Upper lobe of left lung (tissue), 6 donors: Measurements from ENCODE around the gene AP1AR. TPM values are rescaled to one million over a fixed set of nuclear protein-coding genes. Genes with fewer than 3 reads are reported as not detected.
"Not testable (repeated sequence)": the region's sequence is repeated elsewhere in the genome, so short reads cannot be mapped to it uniquely, and the experiment has no call there.

Experiments
- ATAC-seq, 2 donors: fragments of 200-7000 bp; cut with Tn5 transposase; one replicate each; pipeline ENCODE4 v1.9.1; 2022; ENCODE audit warnings: mild to moderate bottlenecking in 2 of 2, moderate library complexity in 2 of 2; ENCODE audit not compliant: low FRiP score in 2 of 2
- DNase-seq, 2 donors: peaks; one replicate each; pipeline ENCODE4 v3.0.0-alpha.2; 2019 to 2020
- H3K27ac ChIP-seq, 4 donors: fragments of 200-600 bp; sonication (generic); one replicate each; pipeline ENCODE4 v1.5.1; 2016 to 2019
- H3K27me3 ChIP-seq, 4 donors: fragments of 200-600 bp; sonication (generic); one replicate each; pipeline ENCODE4 v1.5.1; 2017 to 2019
- H3K36me3 ChIP-seq, 4 donors: fragments of 200-600 bp; sonication (generic); one replicate each; pipeline ENCODE4 v1.5.1; 2016 to 2019
- H3K4me1 ChIP-seq, 4 donors: fragments of 200-600 bp; sonication (generic); one replicate each; pipeline ENCODE4 v1.5.1; 2018 to 2019
- H3K4me3 ChIP-seq, 4 donors: fragments of 200-600 bp; sonication (generic); one replicate each; pipeline ENCODE4 v1.5.1; 2017 to 2019; ENCODE audit warnings: mild to moderate bottlenecking in 2 of 4, moderate library complexity in 1 of 4
- H3K9me3 ChIP-seq, 4 donors: fragments of 200-600 bp; sonication (generic); one replicate each; pipeline ENCODE4 v1.5.1; 2018 to 2019
- CTCF ChIP-seq, 6 experiments: fragments of 450-650 bp in 4 of 6; fragments of 200-600 bp in 2 of 6; sonication (generic) in 2 of 6; IDR thresholded peaks; one replicate each; pipeline ENCODE4 v1.5.1; 2016 to 2019; ENCODE audit warnings: antibody characterized with exemption in 6 of 6
- EP300 ChIP-seq, 4 donors: sonication (generic); formaldehyde crosslinking; IDR thresholded peaks; one replicate each; pipeline ENCODE4 v1.5.1; 2017; ENCODE audit warnings: antibody characterized with exemption in 4 of 4, control low read depth in 2 of 4
- POLR2A ChIP-seq, 4 donors: fragments of 450-650 bp; IDR thresholded peaks; one replicate each; pipeline ENCODE4 v1.5.1; 2016 to 2017; ENCODE audit warnings: antibody characterized with exemption in 4 of 4, mild to moderate bottlenecking in 2 of 4
- POLR2AphosphoS5 ChIP-seq, 2 donors: sonication (generic); formaldehyde crosslinking; IDR thresholded peaks; one replicate each; pipeline ENCODE4 v1.5.1; 2017; ENCODE audit warnings: antibody characterized with exemption in 2 of 2
- WGBS, 2 donors: methylation state at CpG; one replicate each; pipeline ENCODE4 v1.1.5; 2017 to 2018; 5-methylcytosine and 5-hydroxymethylcytosine counted together
- total RNA-seq, 6 donors: library from RNA; depleted of rRNA in 4 of 6; stranded (reverse); fragments of >200 nt in 4 of 6; gene quantifications; one replicate each; pipeline versions ENCODE4 v1.1.0 to v1.2.1, GENCODE V29; 2016 to 2021
- donor health status: DM: no; HTN: no; CAD: no; lungs with moderate emphysema.
- donor health status: DM: no; HTN: yes; CAD: no; lungs with severe emphysema.

The AP1AR gene
- total RNA-seq, 6 donors from 2014 or later: 21.9 to 25.1 (median 24.1) TPM

GRCh38 chr4:112299721-112300120, 68.1 kb downstream of the AP1AR start:
- DNase-seq: no peak
- TF ChIP-seq POLR2AphosphoS5 (IDR thresholded peaks at IDR 0.05): no peak
- TF ChIP-seq POLR2A (IDR thresholded peaks at IDR 0.05): no peak
- no peak for TF ChIP-seq CTCF (IDR thresholded peaks at IDR 0.05)
- no peak for TF ChIP-seq EP300 (IDR thresholded peaks at IDR 0.05)
- H3K4me1 ChIP-seq: peaks cover 9 to 25% (median 22%) of the 10 kb centered on the region in 4 donors
- no peak for ATAC-seq
- 75 to 82% methylated on average over 4 of the region's 4 CpGs for WGBS, 2 donors
- H3K36me3 ChIP-seq: peaks cover 0 to 7% (median 0%) of the 10 kb centered on the region in 4 donors
- H3K27me3 ChIP-seq: no peaks in the 10 kb centered on the region
- H3K9me3 ChIP-seq: no peaks in the 10 kb centered on the region
- H3K27ac ChIP-seq: no peak overlapping the region
- no peak overlapping the region for H3K4me3 ChIP-seq

DNA sequence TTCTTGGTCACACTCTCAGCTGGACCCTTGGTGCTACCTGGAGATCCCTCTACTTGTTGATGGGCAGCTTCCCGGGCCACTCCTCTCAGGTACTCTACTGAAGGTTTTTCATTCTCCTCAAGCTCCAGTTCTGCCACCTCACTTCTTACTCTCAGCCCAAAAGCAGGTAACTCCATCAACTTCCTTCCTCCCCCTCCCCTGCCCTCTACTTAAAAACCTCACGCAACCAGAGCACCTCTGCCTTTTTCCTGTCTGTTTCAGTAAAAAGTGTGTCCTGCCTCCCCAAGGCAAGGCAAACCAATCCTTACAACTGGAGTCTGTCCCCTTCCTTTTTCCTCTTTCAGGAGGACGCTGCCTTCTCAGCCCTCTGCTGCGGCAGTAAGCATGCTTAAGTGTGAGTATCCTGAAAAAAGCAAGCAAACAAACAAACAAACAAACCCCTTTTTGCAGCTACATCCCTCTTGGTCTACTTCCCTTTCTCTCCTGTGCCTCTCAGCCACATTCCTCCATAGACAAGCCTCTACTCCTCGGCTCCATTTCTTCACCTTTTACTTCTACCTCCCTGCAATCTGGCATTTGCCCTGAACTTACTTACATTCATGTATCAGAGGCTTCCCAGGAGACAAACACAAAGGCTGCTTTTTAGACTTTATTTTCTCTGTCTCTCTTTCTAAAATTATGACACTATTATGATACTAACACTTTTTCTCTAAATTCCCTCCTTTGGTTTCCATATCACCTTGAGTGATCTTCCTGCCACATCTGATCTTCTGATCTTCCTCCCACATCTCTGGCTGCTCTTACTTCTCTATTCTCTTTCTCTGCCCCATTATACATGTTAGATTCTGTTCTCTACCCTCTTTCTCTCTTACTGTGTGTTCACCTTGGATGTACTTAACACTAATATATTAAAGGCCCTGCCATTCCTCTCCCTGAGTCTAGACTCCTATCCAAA, 71.0 kb downstream of the AP1AR start:
- no peak overlapping the region for H3K4me3 ChIP-seq
- no peak for ATAC-seq
- H3K27ac ChIP-seq: peak overlapping the region in 2 of 4 donors; percentile 19 to 45
- no peak for DNase-seq
- peaks cover 0 to 7% (median 0%) of the 10 kb centered on the region in 4 donors for H3K36me3 ChIP-seq
- H3K4me1 ChIP-seq: peaks cover 9 to 19% (median 16%) of the 10 kb centered on the region in 4 donors
- WGBS, 2 donors: 63 to 65% methylated on average over 5 of the region's 5 CpGs
- H3K9me3 ChIP-seq: no peaks in the 10 kb centered on the region
- no peaks in the 10 kb centered on the region for H3K27me3 ChIP-seq
- TF ChIP-seq CTCF (IDR thresholded peaks at IDR 0.05) (no peak), POLR2AphosphoS5 (IDR thresholded peaks at IDR 0.05) (no peak), EP300 (IDR thresholded peaks at IDR 0.05) (no peak)

DNA sequence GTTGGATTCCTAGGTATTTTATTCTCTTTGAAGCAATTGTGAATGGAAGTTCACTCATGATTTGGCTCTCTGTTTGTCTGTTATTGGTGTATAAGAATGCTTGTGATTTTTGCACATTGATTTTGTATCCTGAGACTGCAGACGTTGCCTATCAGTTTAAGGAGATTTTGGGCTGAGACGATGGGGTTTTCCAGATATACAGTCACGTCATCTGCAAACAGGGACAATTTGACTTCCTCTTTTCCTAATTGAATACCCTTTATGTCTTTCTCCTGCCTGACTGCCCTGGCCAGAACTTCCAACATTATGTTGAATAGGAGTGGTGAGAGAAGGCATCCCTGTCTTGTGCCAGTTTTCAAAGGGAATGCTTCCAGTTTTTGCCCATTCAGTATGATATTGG, 73.9 kb downstream of the AP1AR start:
- 49 to 77% methylated on average over 3 of the region's 3 CpGs for WGBS, 2 donors
- not testable (repeated sequence) for H3K36me3 ChIP-seq, H3K27ac ChIP-seq, H3K27me3 ChIP-seq, ATAC-seq, H3K4me1 ChIP-seq, H3K9me3 ChIP-seq, DNase-seq, H3K4me3 ChIP-seq

GRCh38 chr4:112309263-112309791, 77.7 kb downstream of the AP1AR start:
- WGBS, 2 donors: 42 to 52% methylated on average over 8 to 12 of the region's 12 CpGs
- H3K4me1 ChIP-seq, H3K27ac ChIP-seq, ATAC-seq, H3K36me3 ChIP-seq, H3K9me3 ChIP-seq, H3K27me3 ChIP-seq: not testable (repeated sequence)
- H3K4me3 ChIP-seq: peak overlapping the region in 1 of 4 donors; percentile 35
- peak in 1 of 2 donors; percentile 6 for DNase-seq

DNA sequence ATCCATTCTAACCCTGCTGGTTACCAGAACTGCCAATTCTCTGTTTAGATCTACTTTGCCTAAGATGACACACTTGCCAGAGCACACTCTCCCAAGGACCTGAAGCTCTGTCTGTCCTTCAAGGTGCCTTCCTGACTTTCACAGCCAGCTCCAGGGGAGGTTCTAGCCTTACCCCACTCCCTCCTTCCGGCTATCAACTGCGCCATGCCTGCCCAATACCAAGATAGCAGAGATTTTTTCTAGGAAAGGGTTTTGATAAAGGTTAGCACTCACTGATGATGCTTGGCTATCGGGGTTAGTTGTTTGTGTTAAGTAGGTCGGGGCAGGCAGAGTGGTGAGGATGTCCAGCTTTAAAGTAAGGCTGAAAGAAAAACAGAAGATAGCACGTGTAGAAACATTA, 79.9 kb downstream of the AP1AR start:
- Histone ChIP-seq H3K4me3 (no peak overlapping the region), H3K9me3 (no peaks in the 10 kb centered on the region), H3K27ac (no peak overlapping the region), H3K4me1 (peaks cover 0 to 10% (median 5%) of the 10 kb centered on the region in 4 donors), H3K36me3 (no peaks in the 10 kb centered on the region), H3K27me3 (no peaks in the 10 kb centered on the region)
- no peak for ATAC-seq
- TF ChIP-seq CTCF (IDR thresholded peaks at IDR 0.05): no peak
- no peak for TF ChIP-seq POLR2A (IDR thresholded peaks at IDR 0.05)
- TF ChIP-seq POLR2AphosphoS5 (IDR thresholded peaks at IDR 0.05): no peak
- TF ChIP-seq EP300 (IDR thresholded peaks at IDR 0.05): no peak
- DNase-seq: no peak
- 68 to 81% methylated on average over 5 of the region's 5 CpGs for WGBS, 2 donors
